ENCODE data around the gene COLGALT1. TPM values are rescaled to one million over a fixed set of nuclear protein-coding genes. Genes with fewer than 3 reads are reported as not detected.

COLGALT1 gene
- total and polyA plus RNA-seq, 2 experiments from 2014 or later: 98.9 to 134 TPM

GRCh38 chr19:17555929-17556813, 722 bp downstream of the COLGALT1 start:
- H3K9ac ChIP-seq: peak overlapping the region; percentile 85
- peak overlapping the region; percentile 98 for H2AFZ ChIP-seq
- TF ChIP-seq EZH2phosphoT487 (IDR thresholded peaks at IDR 0.05; ENCODE audit: insufficient read depth, low read depth) (no peak), EZH2 (IDR thresholded peaks at IDR 0.05; ENCODE audit: insufficient read depth, poor library complexity, severe bottlenecking) (no peak)
- H3K9me3 ChIP-seq (ENCODE audit: low read depth): no peaks in the 10 kb centered on the region
- WGBS, 2 experiments (ENCODE audit: low coverage in 1 of 2, low lambda C conversion rate in 2 of 2, missing lambda C conversion rate in 2 of 2): 6 to 9% methylated on average over 29 to 38 of the region's 46 CpGs
- peaks cover 32% of the 10 kb centered on the region for H3F3A ChIP-seq (ENCODE audit: insufficient read depth)
- H3K4me2 ChIP-seq (ENCODE audit: unreplicated experiment): peak overlapping the region; percentile 68
- 0 out of 2 replicates have a peak, but pooled peaks cover 3% of the 10 kb centered on the region for H3K36me3 ChIP-seq (ENCODE audit: low read depth)
- peaks cover 43% of the 10 kb centered on the region for H3K79me2 ChIP-seq (ENCODE audit: insufficient read depth)
- DNase-seq: peak; percentile 78
- H3K4me3 ChIP-seq: peak overlapping the region; percentile 85
- H4K20me1 ChIP-seq (ENCODE audit: insufficient read depth): no peaks in the 10 kb centered on the region
- peak overlapping the region; percentile 63 for H3K27ac ChIP-seq
- no peaks in the 10 kb centered on the region for H3K27me3 ChIP-seq (replicated peaks; ENCODE audit: insufficient read depth)
- H3K9me2 ChIP-seq (ENCODE audit: insufficient read depth): no peaks in the 10 kb centered on the region
- in situ Hi-C loops (cut with MboI): no loop called here
- H3K4me1 ChIP-seq (ENCODE audit: insufficient read depth): peaks cover 25% of the 10 kb centered on the region

- peak overlapping the region; percentile 85 for H3K4me3 ChIP-seq
- peak overlapping the region; percentile 63; the same call in 1 of the 2 replicates for H3K27ac ChIP-seq
- 71 to 75% methylated on average over 7 of the region's 7 CpGs for WGBS, 2 experiments (ENCODE audit: low coverage in 1 of 2, low lambda C conversion rate in 2 of 2, missing lambda C conversion rate in 2 of 2)
- H3K4me1 ChIP-seq (ENCODE audit: insufficient read depth): peaks cover 25% of the 10 kb centered on the region
- H3K27me3 ChIP-seq (replicated peaks; ENCODE audit: insufficient read depth): no peaks in the 10 kb centered on the region
- DNase-seq: no peak
- H3K9me3 ChIP-seq (ENCODE audit: low read depth): no peaks in the 10 kb centered on the region
- TF ChIP-seq EZH2phosphoT487 (IDR thresholded peaks at IDR 0.05; ENCODE audit: insufficient read depth, low read depth): no peak
- H3K79me2 ChIP-seq (ENCODE audit: insufficient read depth): peaks cover 51% of the 10 kb centered on the region
- in situ Hi-C loops (cut with MboI): no loop called here
- H3K9me2 ChIP-seq (ENCODE audit: insufficient read depth): no peaks in the 10 kb centered on the region
- H2AFZ ChIP-seq: no peak overlapping the region
- H3F3A ChIP-seq (ENCODE audit: insufficient read depth): peaks cover 32% of the 10 kb centered on the region
- peaks cover 8% of the 10 kb centered on the region; the same call in 1 of the 2 replicates for H3K36me3 ChIP-seq (ENCODE audit: low read depth)
- peak overlapping the region; percentile 68 for H3K4me2 ChIP-seq (ENCODE audit: unreplicated experiment)
- H4K20me1 ChIP-seq (ENCODE audit: insufficient read depth): no peaks in the 10 kb centered on the region
- H3K9ac ChIP-seq: peak overlapping the region; percentile 85
These were observed 1.5 kb downstream of the COLGALT1 start for GRCh38 chr19:17556995-17557394.

DNA sequence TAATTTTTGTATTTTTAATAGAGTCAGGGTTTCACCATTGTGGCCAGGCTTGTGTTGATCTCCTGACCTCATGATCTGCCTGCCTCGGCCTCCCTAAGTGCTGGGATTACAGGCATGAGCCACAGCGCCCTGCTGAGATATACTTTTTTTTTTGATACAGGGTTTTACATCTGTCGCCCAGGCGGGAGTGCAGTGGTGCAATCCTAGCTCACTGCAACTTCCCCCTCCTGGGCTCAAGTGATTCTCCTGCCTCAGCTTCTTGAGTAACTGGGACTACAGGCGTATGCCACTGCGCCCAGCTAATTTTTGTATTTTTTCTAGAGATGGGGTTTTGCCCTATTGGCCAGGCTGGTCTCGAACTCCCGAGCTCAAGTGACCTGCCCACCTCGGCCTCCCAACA, 2.0 kb downstream of the COLGALT1 start:
- H3K9me2 ChIP-seq (ENCODE audit: insufficient read depth): no peaks in the 10 kb centered on the region
- H3K36me3 ChIP-seq (ENCODE audit: low read depth): peaks cover 10% of the 10 kb centered on the region; the same call in 1 of the 2 replicates
- in situ Hi-C loops (cut with MboI): no loop called here
- no peak overlapping the region for H3K27ac ChIP-seq
- TF ChIP-seq EZH2 (IDR thresholded peaks at IDR 0.05; ENCODE audit: insufficient read depth, poor library complexity, severe bottlenecking) (no peak), EZH2phosphoT487 (IDR thresholded peaks at IDR 0.05; ENCODE audit: insufficient read depth, low read depth) (no peak)
- peak overlapping the region; percentile 85 for H3K4me3 ChIP-seq
- DNase-seq: no peak
- H3K4me2 ChIP-seq (ENCODE audit: unreplicated experiment): no peak overlapping the region
- H3K9ac ChIP-seq: no peak overlapping the region
- no peaks in the 10 kb centered on the region for H3K9me3 ChIP-seq (ENCODE audit: low read depth)
- H3K4me1 ChIP-seq (ENCODE audit: insufficient read depth): peaks cover 25% of the 10 kb centered on the region
- no peaks in the 10 kb centered on the region for H4K20me1 ChIP-seq (ENCODE audit: insufficient read depth)
- no peaks in the 10 kb centered on the region for H3K27me3 ChIP-seq (replicated peaks; ENCODE audit: insufficient read depth)
- H3F3A ChIP-seq (ENCODE audit: insufficient read depth): peaks cover 29% of the 10 kb centered on the region
- no peak overlapping the region for H2AFZ ChIP-seq
- peaks cover 56% of the 10 kb centered on the region for H3K79me2 ChIP-seq (ENCODE audit: insufficient read depth)
- WGBS, 2 experiments (ENCODE audit: low coverage in 1 of 2, low lambda C conversion rate in 2 of 2, missing lambda C conversion rate in 2 of 2): 84 to 85% methylated on average over 7 to 9 of the region's 9 CpGs

- no peak overlapping the region for H2AFZ ChIP-seq
- TF ChIP-seq EZH2phosphoT487 (IDR thresholded peaks at IDR 0.05; ENCODE audit: insufficient read depth, low read depth) (no peak), EZH2 (IDR thresholded peaks at IDR 0.05; ENCODE audit: insufficient read depth, poor library complexity, severe bottlenecking) (no peak)
- H3K9ac ChIP-seq: peak overlapping the region; percentile 69
- peak; percentile 95 for DNase-seq
- H3K4me3 ChIP-seq: no peak overlapping the region
- H3K36me3 ChIP-seq (ENCODE audit: low read depth): peaks cover 26% of the 10 kb centered on the region; the same call in 1 of the 2 replicates
- no peaks in the 10 kb centered on the region for H4K20me1 ChIP-seq (ENCODE audit: insufficient read depth)
- no peaks in the 10 kb centered on the region for H3K27me3 ChIP-seq (replicated peaks; ENCODE audit: insufficient read depth)
- 38 to 43% methylated on average over 14 of the region's 14 CpGs for WGBS, 2 experiments (ENCODE audit: low coverage in 1 of 2, low lambda C conversion rate in 2 of 2, missing lambda C conversion rate in 2 of 2)
- H3K27ac ChIP-seq: peak overlapping the region; percentile 87
- H3K4me1 ChIP-seq (ENCODE audit: insufficient read depth): peaks cover 14% of the 10 kb centered on the region
- no peaks in the 10 kb centered on the region for H3K9me2 ChIP-seq (ENCODE audit: insufficient read depth)
- in situ Hi-C loops (cut with MboI): no loop called here
- no peaks in the 10 kb centered on the region for H3K9me3 ChIP-seq (ENCODE audit: low read depth)
- peaks cover 78% of the 10 kb centered on the region for H3K79me2 ChIP-seq (ENCODE audit: insufficient read depth)
- H3F3A ChIP-seq (ENCODE audit: insufficient read depth): peaks cover 10% of the 10 kb centered on the region
- peak overlapping the region; percentile 19 for H3K4me2 ChIP-seq (ENCODE audit: unreplicated experiment)
These were observed 4.8 kb downstream of the COLGALT1 start for GRCh38 chr19:17560205-17560595.

Data from GM23248 (cell line).